SJCRH30 (cell line): ENCODE data around the gene SLC12A3. TPM values are rescaled to one million over a fixed set of nuclear protein-coding genes. Genes with fewer than 3 reads are reported as not detected.
A peak's percentile ranks its signal among the peaks of the same experiment; 100 is the strongest.
"Not testable (repeated sequence)": the region's sequence is repeated elsewhere in the genome, so short reads cannot be mapped to it uniquely, and the experiment has no call there.

ENCODE experiments used
- DNase-seq, 2 experiments: peaks; one replicate each; pipeline ENCODE4 v3.0.0-alpha.2; 2015 to 2020
- H3K27ac ChIP-seq: fragments of 250-450 bp; sonication (Bioruptor Pico); 2 replicates; pipeline ENCODE4 v1.5.1; 2020; ENCODE audit warnings: mild to moderate bottlenecking, moderate library complexity
- H3K27me3 ChIP-seq: fragments of 250-450 bp; sonication (Bioruptor Pico); 2 replicates; pipeline ENCODE4 v1.5.1; 2020; ENCODE audit warnings: mild to moderate bottlenecking, moderate library complexity
- H3K36me3 ChIP-seq: fragments of 250-450 bp; sonication (Bioruptor Pico); 2 replicates; pipeline ENCODE4 v1.5.1; 2020; ENCODE audit warnings: mild to moderate bottlenecking, moderate library complexity
- H3K4me1 ChIP-seq: fragments of 250-450 bp; sonication (Bioruptor Pico); 2 replicates; pipeline ENCODE4 v1.5.1; 2020; ENCODE audit warnings: mild to moderate bottlenecking, moderate library complexity
- H3K4me3 ChIP-seq: fragments of 250-450 bp; sonication (Bioruptor Pico); 2 replicates; pipeline ENCODE4 v1.5.1; 2020; ENCODE audit warnings: mild to moderate bottlenecking, moderate library complexity
- H3K9me3 ChIP-seq: fragments of 250-450 bp; sonication (Bioruptor Pico); replicated peaks from 2 replicates; pipeline ENCODE4 v1.5.1; 2020; ENCODE audit warnings: mild to moderate bottlenecking, moderate library complexity
- total RNA-seq: library from RNA; depleted of rRNA; stranded (reverse); fragments of >200 nt; shearing (Covaris generic); gene quantifications from 2 replicates; pipeline ENCODE4 v1.2.3, GENCODE V29; 2014

SLC12A3 gene
- total RNA-seq, 1 experiment from 2014 or later: not detected

DNA sequence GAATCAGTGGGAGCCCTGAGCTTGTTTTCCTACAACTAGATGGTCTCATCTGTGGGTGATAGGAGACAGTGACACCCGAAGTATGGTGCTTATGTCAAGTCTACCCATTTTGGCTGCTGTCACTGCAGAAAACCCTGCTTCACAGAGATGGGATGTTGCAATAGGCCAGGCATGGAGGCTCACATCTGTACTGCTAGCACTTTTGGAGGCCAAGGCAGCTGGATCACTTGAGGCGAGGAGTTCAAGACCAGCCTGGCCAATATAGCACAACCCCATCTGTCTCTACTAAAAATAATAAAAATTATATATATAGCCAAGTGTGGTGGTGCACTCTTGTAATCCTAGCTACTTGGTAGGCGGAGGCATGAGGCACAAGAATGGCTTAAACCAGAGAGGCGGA, 64.6 kb downstream of the SLC12A3 start:
- Histone ChIP-seq H3K4me3 (no peak overlapping the region), H3K27ac (no peak overlapping the region), H3K27me3 (no peaks in the 10 kb centered on the region), H3K9me3 (no peaks in the 10 kb centered on the region), H3K4me1 (peaks cover 21% of the 10 kb centered on the region), H3K36me3 (peaks cover 5% of the 10 kb centered on the region)
- DNase-seq: no peak

DNA sequence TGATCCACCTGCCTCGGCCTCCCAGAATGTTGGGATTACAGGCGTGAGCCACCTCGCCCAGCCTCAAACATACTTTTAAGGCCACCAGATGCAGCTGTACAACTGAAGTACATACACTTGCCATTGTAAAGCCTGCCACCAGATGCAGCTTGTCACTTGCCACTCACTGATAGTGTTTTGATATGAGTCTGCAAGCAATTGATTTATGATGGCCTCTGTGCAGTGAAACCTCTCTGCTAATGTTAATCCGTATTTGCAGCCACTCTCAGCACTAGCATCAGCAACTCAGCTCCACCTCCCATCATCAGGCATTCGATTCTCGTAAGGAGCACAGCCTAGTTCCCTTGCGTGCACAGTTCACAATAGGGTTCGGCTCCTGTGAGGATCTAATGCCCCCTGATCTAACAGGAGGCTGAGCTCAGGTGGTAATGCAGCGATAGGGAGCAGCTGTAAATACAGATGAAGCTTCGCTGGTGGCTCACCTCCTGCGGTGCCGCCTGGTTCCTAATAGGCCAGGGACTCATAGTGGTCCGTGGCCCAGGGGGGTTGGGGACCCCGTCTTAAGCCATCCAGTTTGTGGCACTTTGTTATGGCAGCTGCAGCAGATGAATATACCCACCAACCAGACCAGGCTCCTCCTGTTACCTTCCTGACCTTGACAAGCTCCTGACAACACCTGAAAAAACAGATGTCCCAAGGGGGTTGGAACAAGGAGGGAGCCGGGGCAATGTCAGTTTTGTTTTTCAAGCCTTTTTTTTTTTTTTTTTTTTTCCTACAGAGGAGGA, 65.7 kb downstream of the SLC12A3 start:
- Histone ChIP-seq H3K4me3 (peak overlapping the region; percentile 86), H3K36me3 (peaks cover 15% of the 10 kb centered on the region), H3K4me1 (peaks cover 26% of the 10 kb centered on the region), H3K27ac (peak overlapping the region; percentile 96), H3K9me3 (no peaks in the 10 kb centered on the region), H3K27me3 (no peaks in the 10 kb centered on the region)
- DNase-seq: peak in 1 of 2 experiments; percentile 71

DNA sequence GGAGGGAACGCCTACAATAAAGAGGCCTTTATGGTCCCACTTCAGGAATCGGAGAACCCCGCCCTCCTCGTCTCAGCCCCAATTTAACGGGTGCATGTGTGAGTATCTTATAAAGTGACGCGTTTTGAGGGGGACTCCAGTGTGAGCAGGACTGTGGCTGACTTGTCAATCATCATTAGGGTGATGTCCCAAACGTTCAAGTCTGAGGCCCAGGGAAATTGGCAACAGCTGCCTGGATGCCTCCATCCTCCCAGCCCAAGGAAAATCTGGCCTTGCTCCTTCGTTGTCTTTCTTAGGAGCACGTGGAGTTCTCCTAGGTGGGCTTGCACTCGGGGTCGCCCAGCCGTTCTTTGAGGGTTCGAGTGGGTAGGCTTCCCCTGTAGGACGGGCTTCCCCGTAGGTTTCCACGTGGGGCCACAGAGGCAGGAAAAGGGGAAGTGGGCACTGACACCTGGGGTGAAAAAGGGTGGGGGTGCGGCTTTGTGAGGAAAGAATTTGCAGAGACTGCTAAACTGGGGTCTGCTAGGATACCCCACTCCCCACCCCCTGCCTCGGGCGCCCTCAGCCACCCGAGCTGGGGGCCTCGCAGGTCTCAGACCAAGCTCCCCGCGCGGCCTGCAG, 66.4 kb downstream of the SLC12A3 start:
- DNase-seq: peak in 1 of 2 experiments; percentile 82
- Histone ChIP-seq H3K36me3 (peaks cover 22% of the 10 kb centered on the region), H3K27me3 (no peaks in the 10 kb centered on the region), H3K4me1 (peaks cover 30% of the 10 kb centered on the region), H3K27ac (peak overlapping the region; percentile 96), H3K4me3 (peak overlapping the region; percentile 86), H3K9me3 (no peaks in the 10 kb centered on the region)

DNA sequence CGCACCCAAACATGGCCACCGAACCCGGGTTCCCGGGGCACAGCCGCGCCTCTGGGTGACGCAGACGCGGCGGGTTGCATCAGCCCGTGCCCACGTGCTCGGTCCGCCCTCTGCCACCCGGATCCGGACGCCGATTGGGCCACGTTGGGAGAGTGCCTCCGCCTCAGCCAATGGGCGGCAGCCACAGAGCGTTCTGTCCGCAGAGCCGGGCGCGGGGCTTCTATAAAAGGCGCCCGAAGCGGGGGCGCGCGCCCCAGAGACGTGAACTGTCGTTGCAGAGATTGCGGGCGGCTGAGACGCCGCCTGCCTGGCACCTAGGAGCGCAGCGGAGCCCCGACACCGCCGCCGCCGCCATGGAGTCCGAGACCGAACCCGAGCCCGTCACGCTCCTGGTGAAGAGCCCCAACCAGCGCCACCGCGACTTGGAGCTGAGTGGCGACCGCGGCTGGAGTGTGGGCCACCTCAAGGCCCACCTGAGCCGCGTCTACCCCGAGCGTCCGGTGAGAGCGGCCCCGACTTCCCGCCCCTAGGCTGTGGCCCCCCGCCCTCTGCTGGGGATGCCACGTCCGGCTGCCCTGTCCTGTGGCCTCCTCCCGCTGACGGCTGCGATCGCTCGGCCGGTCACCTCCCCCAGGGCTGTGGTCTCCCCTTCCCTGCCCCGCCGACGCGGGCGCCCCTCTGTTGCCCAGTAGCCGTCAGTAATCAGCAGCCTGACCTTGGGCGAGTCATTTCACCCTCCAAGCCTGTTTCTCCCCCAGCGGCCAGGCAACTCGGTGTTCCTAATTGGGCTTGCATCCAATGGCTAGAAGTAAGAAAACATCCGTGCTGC, 67.1 kb downstream of the SLC12A3 start, which contains the start of gene HERPUD1:
HERPUD1 (plus strand) TSS at position 251 of the 829 bp plus-strand sequence; CDS start at position 354, 103 bp downstream.
- H3K36me3 ChIP-seq: peaks cover 28% of the 10 kb centered on the region
- H3K4me1 ChIP-seq: peaks cover 37% of the 10 kb centered on the region
- H3K27me3 ChIP-seq: no peaks in the 10 kb centered on the region
- H3K9me3 ChIP-seq: no peaks in the 10 kb centered on the region
- peak within 1 kb of the TSS; percentile 86 for H3K4me3 ChIP-seq
- H3K27ac ChIP-seq: peak within 1 kb of the TSS; percentile 96
- peak; percentile 99 for DNase-seq

DNA sequence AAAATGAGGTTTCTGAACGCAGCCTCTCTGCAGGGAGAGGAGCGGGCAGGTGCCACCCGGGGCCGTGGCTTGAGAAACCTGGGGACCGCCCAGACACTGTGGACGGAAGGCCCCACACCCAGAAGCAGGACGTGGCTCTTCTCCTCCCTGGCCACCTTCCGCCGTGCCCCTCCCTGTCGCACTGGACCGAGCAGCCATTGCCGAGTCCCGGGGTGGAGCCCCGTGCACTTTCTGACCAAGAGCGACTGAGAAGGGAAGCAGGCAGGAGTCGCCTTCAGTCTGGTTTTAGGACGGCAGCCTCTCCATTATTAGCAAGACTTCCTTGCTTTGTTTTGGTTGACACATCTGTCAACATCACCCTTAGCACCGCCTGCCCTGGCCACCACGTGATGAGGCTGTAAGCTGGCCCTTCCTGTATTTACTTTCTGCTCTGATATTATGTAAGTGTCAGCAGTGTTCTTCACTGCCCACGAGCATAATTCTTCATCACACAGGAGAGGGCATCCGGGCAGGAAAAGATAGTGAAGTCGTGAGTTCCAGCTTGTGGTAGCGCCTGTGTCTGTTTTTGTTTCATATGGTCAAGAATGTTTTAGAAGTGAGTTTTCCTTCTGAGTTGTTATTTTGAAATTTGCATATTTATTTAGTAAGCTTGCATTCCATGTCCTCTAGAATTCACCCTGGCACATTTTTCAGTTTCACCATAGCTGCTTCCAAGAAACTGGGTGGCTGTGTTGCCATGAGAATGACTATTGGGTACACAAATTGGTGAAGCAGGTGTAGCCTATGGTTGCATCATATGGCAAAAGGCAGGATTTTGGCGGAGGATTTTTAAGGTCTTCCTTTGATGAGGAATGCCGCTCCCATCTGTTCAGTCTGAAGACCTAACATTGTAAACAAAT, 68.0 kb downstream of the SLC12A3 start:
- Histone ChIP-seq H3K9me3 (no peaks in the 10 kb centered on the region), H3K4me1 (peaks cover 45% of the 10 kb centered on the region), H3K27ac (peak overlapping the region; percentile 96), H3K36me3 (peaks cover 37% of the 10 kb centered on the region), H3K4me3 (peak overlapping the region; percentile 86), H3K27me3 (no peaks in the 10 kb centered on the region)
- DNase-seq: peak; percentile 67 to 75

DNA sequence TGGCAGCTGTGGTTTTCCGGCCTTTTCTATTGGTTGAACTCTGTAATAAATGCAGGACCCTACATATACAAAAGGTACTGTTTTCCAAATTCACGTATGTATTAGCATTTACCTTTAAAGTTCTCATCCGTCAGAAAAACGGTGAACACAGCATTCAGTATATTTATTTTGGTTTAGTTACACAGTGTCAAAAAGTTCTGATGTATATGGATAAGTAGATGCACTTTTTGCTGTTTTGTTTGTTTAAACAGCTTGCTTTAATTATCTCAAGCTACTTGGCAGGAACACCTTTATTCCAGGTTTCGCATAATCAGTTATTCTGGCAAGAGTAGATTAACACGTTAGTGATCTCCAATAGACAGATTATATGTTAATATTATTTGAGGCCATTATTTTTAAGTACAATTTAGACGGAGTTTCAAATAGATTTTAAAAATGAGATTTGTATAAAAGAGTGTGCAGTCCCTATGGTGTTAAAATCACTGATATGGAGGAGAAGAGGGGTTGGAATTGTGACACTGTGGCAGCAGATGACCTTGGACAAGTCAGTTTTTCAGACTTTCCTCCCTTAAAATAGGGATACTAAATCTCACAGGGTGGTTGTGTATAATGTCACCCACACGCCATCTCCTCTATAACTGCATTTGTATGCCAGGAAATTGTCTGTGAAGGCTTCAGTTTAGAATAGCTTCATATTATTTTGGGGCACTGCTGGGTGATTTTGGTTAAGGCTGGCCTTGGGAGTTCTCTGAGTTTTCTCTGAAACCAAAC, 69.0 kb downstream of the SLC12A3 start:
- no peak for DNase-seq
- Histone ChIP-seq H3K27me3 (no peaks in the 10 kb centered on the region), H3K9me3 (no peaks in the 10 kb centered on the region), H3K27ac (no peak overlapping the region), H3K4me1 (peaks cover 45% of the 10 kb centered on the region), H3K4me3 (peak overlapping the region; percentile 86), H3K36me3 (peaks cover 47% of the 10 kb centered on the region)

DNA sequence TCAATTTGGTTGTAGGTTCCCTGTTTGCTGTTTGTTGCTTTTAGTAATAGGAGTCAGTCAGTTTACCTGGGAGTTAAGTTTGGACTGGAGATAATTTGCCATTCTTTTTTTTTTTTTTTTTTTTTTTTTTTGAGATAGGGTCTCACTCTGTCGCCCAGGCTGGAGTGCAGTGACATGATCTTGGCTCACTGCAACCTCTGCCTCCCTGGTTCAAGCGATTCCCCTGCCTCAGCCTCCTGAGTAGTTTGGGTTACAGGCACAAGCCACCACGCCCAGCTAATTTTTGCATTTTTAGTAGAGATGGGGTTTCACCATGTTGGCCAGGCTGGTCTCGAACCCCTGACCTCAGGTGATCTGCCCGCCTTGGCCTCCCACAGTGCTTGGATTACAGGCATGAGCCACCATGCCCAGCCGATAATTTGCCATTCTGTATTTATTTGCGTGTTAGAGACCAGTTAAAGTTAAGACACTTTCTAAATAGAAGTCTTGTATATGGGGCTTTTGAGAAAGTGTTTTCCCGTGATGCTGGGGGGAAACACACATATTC, 69.7 kb downstream of the SLC12A3 start:
- H3K27me3 ChIP-seq, H3K9me3 ChIP-seq, DNase-seq, H3K27ac ChIP-seq, H3K4me3 ChIP-seq: not testable (repeated sequence)
- Histone ChIP-seq H3K36me3 (peaks cover 54% of the 10 kb centered on the region), H3K4me1 (peaks cover 45% of the 10 kb centered on the region)

DNA sequence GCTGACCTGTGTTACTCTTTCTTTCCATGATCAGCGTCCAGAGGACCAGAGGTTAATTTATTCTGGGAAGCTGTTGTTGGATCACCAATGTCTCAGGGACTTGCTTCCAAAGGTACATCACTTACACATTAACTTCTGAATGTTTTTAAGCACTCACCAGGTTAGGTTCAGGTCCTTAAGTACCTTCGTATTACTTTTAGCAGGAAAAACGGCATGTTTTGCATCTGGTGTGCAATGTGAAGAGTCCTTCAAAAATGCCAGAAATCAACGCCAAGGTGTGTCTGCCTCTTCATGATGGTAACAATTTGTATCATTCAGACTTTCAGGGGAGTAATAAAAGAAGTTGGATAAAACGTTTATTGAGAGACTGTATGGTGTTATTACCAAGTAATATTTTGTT, 70.2 kb downstream of the SLC12A3 start:
- Histone ChIP-seq H3K4me1 (peaks cover 45% of the 10 kb centered on the region), H3K27ac (no peak overlapping the region), H3K27me3 (no peaks in the 10 kb centered on the region), H3K36me3 (peaks cover 59% of the 10 kb centered on the region), H3K9me3 (no peaks in the 10 kb centered on the region), H3K4me3 (no peak overlapping the region)
- no peak for DNase-seq

DNA sequence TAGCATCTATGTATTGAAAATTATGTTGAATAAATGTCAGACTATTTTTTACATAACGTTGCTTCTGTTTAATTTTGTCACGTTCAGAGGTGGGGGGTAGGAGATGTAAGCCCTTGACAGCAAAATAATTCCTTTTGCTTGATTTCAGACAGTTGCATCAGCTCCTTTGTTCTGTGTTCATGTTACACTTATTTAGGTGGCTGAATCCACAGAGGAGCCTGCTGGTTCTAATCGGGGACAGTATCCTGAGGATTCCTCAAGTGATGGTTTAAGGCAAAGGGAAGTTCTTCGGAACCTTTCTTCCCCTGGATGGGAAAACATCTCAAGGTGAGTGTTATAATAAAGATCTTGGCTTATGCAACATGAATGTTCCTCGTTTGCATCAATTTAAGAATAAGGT, 71.5 kb downstream of the SLC12A3 start:
- DNase-seq: peak in 1 of 2 experiments; percentile 59
- Histone ChIP-seq H3K9me3 (no peaks in the 10 kb centered on the region), H3K4me1 (peaks cover 35% of the 10 kb centered on the region), H3K36me3 (peaks cover 72% of the 10 kb centered on the region), H3K27me3 (no peaks in the 10 kb centered on the region), H3K4me3 (peak overlapping the region; percentile 8; the same call in 1 of the 2 replicates), H3K27ac (peak overlapping the region; percentile 75)

DNA sequence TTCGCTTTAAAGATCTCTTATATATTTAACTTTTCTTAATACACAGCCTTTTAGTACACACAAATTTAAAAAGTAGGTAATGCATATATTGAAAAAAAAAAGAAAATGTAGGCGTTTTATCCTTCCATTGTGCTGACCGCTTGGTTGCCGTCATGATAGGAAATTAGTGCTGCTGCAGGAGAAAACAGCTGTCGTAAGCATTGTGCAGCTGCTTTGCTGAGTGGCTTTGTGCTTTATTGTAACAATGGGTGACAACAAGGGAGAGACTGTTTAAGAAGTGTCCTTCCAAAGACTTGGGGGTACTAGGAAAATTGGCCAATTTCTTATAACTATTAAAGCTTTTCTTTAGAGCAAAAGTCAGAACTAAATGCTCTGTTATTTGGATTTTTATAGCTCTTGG, 71.9 kb downstream of the SLC12A3 start:
- H3K4me3 ChIP-seq: peak overlapping the region; percentile 8; the same call in 1 of the 2 replicates
- peak overlapping the region; percentile 75 for H3K27ac ChIP-seq
- peaks cover 35% of the 10 kb centered on the region for H3K4me1 ChIP-seq
- peak; percentile 60 to 77 for DNase-seq
- no peaks in the 10 kb centered on the region for H3K9me3 ChIP-seq
- peaks cover 76% of the 10 kb centered on the region for H3K36me3 ChIP-seq
- no peaks in the 10 kb centered on the region for H3K27me3 ChIP-seq

DNA sequence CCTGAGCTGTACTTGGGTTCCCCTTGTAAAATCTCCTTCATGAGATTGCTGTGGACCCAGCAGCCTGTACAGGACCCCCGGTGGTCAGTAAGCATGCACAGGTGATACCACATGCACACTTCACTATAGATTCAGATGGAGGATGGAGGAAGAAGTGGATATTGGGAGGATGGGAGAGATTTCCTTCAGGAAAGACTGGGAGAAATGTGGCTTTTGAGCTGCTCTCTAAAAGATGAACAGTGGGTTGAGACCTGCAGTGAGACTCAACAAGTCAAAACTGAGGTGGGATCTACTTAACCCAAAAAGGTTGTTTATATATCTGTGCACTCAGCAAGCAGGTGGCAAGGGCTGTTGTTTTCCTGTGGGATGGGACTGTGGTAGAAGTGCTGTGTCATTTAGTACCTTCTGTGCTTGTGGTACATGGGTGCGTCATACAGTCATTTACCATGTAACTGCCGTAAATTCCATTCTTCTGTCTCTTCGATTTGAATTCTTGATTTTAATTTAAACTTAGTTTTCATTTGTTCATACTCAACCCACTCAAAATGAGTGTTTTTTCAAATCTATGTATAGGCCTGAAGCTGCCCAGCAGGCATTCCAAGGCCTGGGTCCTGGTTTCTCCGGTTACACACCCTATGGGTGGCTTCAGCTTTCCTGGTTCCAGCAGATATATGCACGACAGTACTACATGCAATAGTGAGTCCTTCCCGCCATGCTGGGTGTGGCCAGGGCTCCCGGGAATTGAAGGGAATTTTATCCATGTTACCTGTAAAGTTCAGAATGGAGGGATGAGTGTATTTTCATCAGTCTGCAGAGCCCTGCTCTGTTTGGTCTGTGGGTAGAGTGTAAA, 73.9 kb downstream of the SLC12A3 start:
- DNase-seq: no peak
- Histone ChIP-seq H3K9me3 (no peaks in the 10 kb centered on the region), H3K4me3 (no peak overlapping the region), H3K27me3 (no peaks in the 10 kb centered on the region), H3K27ac (no peak overlapping the region), H3K4me1 (peaks cover 36% of the 10 kb centered on the region), H3K36me3 (peaks cover 92% of the 10 kb centered on the region)

DNA sequence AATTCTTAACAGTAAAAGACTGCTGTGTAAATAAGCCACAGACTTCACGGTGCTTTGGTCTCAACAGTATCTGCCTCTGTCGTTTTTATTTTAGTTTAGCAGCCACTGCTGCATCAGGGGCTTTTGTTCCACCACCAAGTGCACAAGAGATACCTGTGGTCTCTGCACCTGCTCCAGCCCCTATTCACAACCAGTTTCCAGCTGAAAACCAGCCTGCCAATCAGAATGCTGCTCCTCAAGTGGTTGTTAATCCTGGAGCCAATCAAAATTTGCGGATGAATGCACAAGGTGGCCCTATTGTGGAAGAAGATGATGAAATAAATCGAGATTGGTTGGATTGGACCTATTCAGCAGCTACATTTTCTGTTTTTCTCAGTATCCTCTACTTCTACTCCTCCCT, 74.8 kb downstream of the SLC12A3 start:
- DNase-seq: no peak
- Histone ChIP-seq H3K27ac (no peak overlapping the region), H3K4me1 (peaks cover 41% of the 10 kb centered on the region), H3K9me3 (no peaks in the 10 kb centered on the region), H3K36me3 (peaks cover 98% of the 10 kb centered on the region), H3K27me3 (no peaks in the 10 kb centered on the region), H3K4me3 (no peak overlapping the region)
